GM19025 (cell line): ENCODE results near the gene EPS8.
A peak's percentile ranks its signal among the peaks of the same experiment; 100 is the strongest.
"Not testable (repeated sequence)": the region's sequence is repeated elsewhere in the genome, so short reads cannot be mapped to it uniquely, and the experiment has no call there.

ENCODE experiments used
- ATAC-seq: cut with Tn5 transposase; IDR thresholded peaks from one replicate; pipeline ENCODE4 v1.9.1; 2021; ENCODE audit warnings: mild to moderate bottlenecking, low read depth, moderate library complexity; ENCODE audit not compliant: unreplicated experiment

The EPS8 gene

DNA sequence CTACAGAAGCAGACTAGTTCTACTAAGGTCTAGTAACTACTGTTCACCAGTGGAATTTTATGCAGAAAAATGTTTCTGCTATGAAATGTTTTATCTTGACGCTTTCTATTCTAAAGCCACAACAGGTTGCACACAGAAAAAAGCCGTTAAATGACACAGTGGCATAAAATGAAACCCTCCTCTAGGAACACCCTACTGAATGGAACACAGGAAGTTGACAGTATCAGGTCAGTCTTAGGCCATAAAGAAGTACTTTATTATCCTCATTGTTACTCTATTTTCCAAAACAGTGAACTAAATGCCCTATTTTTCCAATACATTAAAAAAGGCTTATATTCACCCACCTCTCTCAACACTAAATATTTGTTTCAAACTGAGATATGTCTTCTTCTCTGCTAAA is 21.9 kb downstream of the EPS8 start:
- ATAC-seq = no peak

DNA sequence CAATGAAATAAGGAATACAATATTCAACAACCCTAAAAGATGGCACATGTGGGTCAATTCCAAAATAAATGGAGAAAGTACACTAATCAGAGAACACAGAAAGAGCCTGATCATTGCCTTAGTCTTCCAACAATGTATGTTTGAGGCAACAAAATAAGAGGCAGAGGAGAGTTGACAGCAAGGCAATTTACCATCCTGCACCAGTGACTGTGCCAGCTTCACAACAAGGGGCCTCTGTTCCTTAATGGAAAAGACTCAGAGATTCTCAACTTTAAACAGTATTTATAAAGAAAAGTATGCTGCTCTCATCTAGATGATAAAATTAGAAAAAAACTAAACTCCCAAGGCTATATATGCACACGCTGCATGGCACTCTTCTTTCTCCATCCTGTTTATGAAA is 25.9 kb downstream of the EPS8 start:
- no peak for ATAC-seq

- ATAC-seq = not testable (repeated sequence)
Observed at GRCh38 chr12:15762162-15762561, 27.0 kb downstream of the EPS8 start.

DNA sequence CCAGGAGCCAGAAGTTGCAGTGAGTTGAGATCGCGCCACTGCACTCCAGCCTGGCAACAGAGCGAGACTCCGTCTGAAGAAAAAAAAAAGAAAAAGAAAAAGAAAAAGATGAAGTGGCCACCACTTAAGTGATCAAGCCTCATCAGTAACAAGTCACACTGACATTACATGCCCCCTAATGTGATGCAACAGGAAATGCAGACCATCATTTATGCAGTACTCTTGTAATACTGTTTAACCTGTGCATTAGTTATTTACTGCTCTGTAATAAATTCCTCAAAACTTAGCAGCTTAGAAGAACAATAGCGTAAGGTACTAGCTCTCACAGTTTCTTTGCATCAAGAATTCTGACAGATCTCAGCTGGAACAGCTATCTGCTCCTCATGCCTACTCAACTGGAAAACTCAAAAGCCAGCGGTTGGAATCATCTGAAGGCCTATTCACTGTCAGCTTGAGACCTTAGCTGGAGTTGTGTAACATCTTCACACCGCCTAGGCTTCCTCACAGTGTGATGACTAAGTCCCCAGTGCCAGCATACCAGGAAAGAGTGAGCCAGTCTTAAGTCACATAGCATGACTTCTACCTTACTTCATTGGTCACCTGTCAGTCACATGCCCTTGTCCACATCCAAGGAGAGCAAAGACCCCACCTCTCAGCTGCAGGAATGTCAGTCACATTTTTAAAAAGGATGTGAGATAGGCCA is 31.5 kb downstream of the EPS8 start:
- no peak for ATAC-seq

DNA sequence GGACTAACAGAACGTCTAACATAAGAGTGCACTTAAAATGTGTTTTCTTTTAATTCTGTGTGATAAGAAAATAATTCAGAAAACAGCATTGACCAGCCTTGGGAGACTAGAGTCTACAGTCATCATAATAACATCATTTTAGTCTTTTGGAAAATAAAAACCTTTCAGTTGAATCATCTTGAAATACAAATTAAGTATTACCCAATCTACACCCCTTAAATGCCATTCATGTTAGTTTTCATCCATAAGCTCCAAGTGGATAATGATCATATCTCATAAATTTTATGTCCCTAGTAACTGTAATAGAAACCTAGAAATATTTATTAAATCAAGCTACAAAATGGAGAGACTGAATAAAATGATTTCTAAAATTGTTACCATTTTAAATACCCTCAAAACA is 32.4 kb downstream of the EPS8 start:
- no peak for ATAC-seq

DNA sequence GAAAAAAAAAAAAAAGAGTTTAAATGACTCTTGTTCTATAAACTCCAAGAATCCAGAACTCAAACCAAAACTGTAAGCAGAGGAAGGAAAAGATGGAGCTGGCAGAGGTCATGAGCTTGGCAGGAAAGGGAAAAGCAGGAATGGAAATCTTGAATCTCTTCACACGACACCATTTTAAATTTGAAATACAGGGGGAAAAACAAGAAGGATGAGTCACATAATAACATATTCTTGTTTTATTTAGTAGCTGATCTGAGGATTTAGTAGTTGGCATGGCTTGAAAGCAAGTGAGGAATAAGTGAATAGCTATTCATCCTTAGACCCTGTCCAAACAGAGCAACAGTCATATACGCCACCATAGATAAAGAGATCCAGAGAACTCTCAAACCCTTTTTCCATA is 35.0 kb downstream of the EPS8 start:
- ATAC-seq = no peak

DNA sequence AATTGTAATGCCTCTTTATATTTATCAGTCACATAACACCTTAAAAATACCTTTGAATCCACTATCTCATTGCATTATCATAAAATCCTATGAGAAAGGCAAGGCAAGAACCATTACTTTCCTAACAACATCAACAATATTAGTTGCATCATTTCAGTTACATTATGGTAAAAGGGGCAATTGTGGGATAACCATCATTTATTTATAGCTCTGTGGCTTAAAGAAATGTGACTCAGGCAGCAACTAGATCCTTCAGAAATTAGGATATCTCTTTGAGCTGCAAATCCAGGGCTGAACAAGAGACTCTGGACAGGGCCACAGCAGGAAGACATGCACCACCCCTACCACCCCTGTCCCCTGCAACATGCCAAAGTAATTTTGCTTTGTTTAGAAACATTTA is 36.4 kb downstream of the EPS8 start:
- no peak for ATAC-seq

DNA sequence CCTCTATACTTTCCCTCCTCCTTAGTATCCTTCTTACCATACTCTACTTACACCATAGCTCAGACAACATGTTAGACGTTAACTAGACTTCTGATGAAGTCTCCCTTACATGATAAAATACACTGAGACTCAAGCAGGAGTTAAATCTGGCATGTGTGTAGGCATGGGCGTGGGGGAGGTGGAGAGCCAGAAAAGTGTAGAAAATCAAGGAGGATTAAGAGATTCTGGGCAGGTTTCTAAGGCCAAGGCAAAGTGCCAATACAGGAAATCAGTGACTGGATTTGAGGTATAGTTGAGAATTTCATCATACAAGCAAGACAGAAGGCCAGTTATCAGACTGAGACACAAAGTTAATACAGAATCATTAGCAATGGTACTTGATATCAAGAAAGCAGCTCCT is 37.4 kb downstream of the EPS8 start:
- no peak for ATAC-seq

GRCh38 chr12:15749937-15750336 is 39.3 kb downstream of the EPS8 start:
- no peak for ATAC-seq

DNA sequence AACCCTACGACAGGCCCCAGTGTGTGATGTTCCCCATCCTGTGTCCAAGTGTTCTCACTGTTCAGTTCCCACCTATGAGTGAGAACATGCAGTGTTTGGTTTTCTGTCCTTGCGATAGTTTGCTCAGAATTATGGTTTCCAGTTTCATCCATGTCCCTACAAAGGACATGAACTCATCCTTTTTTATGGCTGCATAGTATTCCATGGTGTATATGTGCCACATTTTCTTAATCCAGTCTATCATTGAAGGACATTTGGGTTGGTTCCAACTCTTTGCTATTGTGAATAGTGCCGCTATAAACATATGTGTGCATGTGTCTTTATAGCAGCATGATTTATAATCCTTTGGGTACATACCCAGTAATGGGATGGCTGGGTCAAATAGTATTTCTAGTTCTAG is 47.3 kb downstream of the EPS8 start:
- not testable (repeated sequence) for ATAC-seq

DNA sequence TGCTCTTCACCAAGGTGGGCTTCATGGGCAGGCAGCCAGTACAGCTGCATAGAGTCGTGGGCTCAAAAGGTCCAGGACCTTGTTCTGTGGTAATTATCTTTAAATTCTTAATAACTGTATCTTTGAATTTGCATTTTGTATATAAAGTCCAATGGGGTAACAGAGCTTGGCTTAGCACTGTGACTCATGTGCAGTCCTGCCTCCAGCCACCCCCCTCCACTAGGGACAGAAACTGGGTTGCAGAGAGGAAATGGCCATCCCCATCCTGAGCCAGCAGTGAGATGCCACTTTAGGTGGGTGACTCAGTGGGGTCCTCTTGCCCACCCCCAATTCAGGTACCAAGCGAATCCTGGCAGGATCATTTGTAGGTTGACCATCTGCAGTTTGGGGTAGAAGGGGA is 48.1 kb downstream of the EPS8 start:
- no peak for ATAC-seq

GRCh38 chr12:15740389-15740788 is 48.8 kb downstream of the EPS8 start:
- ATAC-seq = not testable (repeated sequence)

GRCh38 chr12:15738438-15739015 is 50.7 kb downstream of the EPS8 start:
- ATAC-seq = no peak

DNA sequence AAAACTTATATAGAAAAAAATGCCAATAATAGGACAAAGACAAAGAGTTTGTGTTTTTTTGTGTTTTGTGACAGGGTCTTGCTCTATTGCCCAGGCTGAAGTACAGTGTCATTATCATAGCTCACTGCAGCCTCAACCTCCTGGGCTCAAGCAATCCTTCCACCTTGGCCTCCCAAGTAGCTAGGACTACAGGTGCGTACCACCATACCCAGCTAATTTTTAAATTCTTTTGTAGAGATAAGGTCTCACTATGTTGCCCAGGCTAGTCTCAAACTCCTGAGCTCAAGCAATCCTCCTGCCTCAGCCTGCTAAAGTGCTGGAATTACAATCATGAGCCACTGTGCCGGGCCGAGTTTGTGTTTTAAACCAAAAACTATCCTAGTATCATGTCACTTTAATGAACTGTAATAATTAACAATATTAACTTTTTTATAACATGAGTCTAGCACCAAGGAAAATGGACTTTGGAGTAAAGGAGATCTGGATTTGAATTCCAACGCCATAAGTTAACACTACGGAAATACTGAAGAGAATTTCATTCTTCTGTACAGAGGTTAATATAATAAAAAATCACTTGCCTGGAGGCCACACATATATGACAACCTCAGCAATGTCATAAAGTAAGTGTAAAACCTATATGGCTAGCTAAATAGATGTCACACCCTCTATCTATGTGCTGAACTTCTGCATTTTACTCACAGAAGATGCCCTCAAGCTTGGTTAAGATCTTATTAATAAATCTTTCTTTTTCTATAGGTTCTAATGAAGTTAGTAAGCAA is 53.2 kb downstream of the EPS8 start:
- no peak for ATAC-seq

GRCh38 chr12:15733136-15733535 is 56.1 kb downstream of the EPS8 start:
- ATAC-seq = peak; percentile 27

GRCh38 chr12:15732341-15733061 is 56.7 kb downstream of the EPS8 start:
- peak; percentile 87 for ATAC-seq

- ATAC-seq = no peak
Observed at GRCh38 chr12:15731940-15732339, 57.2 kb downstream of the EPS8 start.

GRCh38 chr12:15729097-15729496 is 60.1 kb downstream of the EPS8 start:
- ATAC-seq = no peak

GRCh38 chr12:15728118-15728598 is 61.0 kb downstream of the EPS8 start:
- ATAC-seq = no peak

DNA sequence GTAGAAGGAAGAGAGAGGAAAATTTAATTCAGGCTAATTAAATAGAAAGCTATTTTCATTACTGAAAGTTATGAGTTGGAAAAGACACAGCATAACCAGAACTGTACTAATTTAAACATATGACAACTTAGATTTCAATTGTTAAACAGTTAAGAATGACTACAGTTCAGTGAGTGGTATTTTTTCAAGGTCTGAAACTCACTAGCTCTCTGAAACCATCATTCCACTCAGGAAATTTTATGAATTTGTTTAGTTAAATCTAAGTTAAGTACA is 62.4 kb downstream of the EPS8 start:
- no peak for ATAC-seq
